Psoas muscle (tissue), 8 donors: Measurements from ENCODE around the gene MAN2A1. TPM values are rescaled to one million over a fixed set of nuclear protein-coding genes. Genes with fewer than 3 reads are reported as not detected.

ENCODE experiments used
- ATAC-seq, 4 donors: fragments of 200-7000 bp; cut with Tn5 transposase; one replicate each; pipeline ENCODE4 v1.9.1; 2020; ENCODE audit warnings: moderate library complexity in 3 of 4, mild to moderate bottlenecking in 2 of 4
- DNase-seq, 2 donors: peaks; one replicate each; pipeline ENCODE4 v3.0.0-alpha.2; 2020
- H3K27ac ChIP-seq: fragments of 200-600 bp; one replicate; pipeline ENCODE4 v1.8.0; 2022
- H3K27me3 ChIP-seq, 3 donors: fragments of 200-600 bp in 1 of 3; one replicate each; pipeline versions ENCODE4 v1.6.1 to v1.8.0; 2013 to 2022; ENCODE audit warnings: low read length in 2 of 3, mild to moderate bottlenecking in 2 of 3, moderate library complexity in 1 of 3; ENCODE audit not compliant: insufficient read depth in 3 of 3
- H3K36me3 ChIP-seq, 2 donors: fragments of 200-600 bp in 1 of 2; one replicate each; pipeline versions ENCODE4 v1.6.1 to v1.8.0; 2013 to 2022; ENCODE audit warnings: low read depth in 1 of 2, mild to moderate bottlenecking in 1 of 2, moderate library complexity in 1 of 2; ENCODE audit not compliant: insufficient read depth in 1 of 2
- H3K4me1 ChIP-seq: fragments of 200-600 bp; one replicate; pipeline ENCODE4 v1.8.0; 2022
- H3K4me3 ChIP-seq: fragments of 200-600 bp; one replicate; pipeline ENCODE4 v1.8.0; 2022; ENCODE audit warnings: mild to moderate bottlenecking
- H3K9me3 ChIP-seq: fragments of 200-600 bp; one replicate; pipeline ENCODE4 v1.8.0; 2022
- CTCF ChIP-seq: fragments of 200-600 bp; IDR thresholded peaks from one replicate; pipeline ENCODE4 v1.8.0; 2022; ENCODE audit warnings: antibody characterized with exemption
- WGBS, 3 donors: extraction: QIAGEN DNeasy Blood & Tissue Kit; methylation state at CpG; one replicate each; pipeline versions ENCODE4 v1.1.6 to v1.1.7; 2013; 5-methylcytosine and 5-hydroxymethylcytosine counted together
- intact Hi-C, 2 donors: fragments of 100-400 bp; cut with DNase I; formaldehyde crosslinking; loops; one replicate each; pipeline versions ENCODE4 v1.11.0 to v1.14.2; 2022
- polyA plus RNA-seq, 3 donors: library from polyadenylated mRNA; stranded (reverse); fragments of 200-250 nt; gene quantifications; one replicate each; pipeline ENCODE4 v1.2.3, GENCODE V29; 2013
- total RNA-seq, 4 donors: library from RNA; stranded (reverse); fragmentation: NEBNext Ultra II Directional in 2 of 4; extraction: Animal tissue kit (Norgen Biotek cat#: 25700) in 2 of 4; gene quantifications; one replicate each; pipeline versions ENCODE4 v1.2.1 to v1.2.4, GENCODE V29; 2021 to 2023
- donor health status: healthy with polysubstance abuse.
- donor health status: DM: no; HTN: no; CAD: no; lungs with moderate emphysema.
- donor health status: Bipolar disorder and iron deficiency.
- donor health status: healthy.
- donor health status: DM: yes; HTN: yes; CAD: no.
- donor health status: DM: no; HTN: no; CAD: no.
- donor health status: DM: no; HTN: no; CAD: no.
- donor health status: DM: yes; HTN: yes; CAD: no.

The MAN2A1 gene
- total and polyA plus RNA-seq, 7 donors, result 4.2 to 18.3 (median 12.8) TPM

GRCh38 chr5:109916481-109917153, 226.9 kb downstream of the MAN2A1 start:
- TF ChIP-seq CTCF, result no peak
- Histone ChIP-seq H3K36me3 (no peaks in the 10 kb centered on the region), H3K27me3 (no peaks in the 10 kb centered on the region), H3K27ac (no peak overlapping the region), H3K4me3 (no peak overlapping the region), H3K4me1 (no peaks in the 10 kb centered on the region), H3K9me3 (no peaks in the 10 kb centered on the region)
- intact Hi-C loops, result no loop called here
- DNase-seq (no peak), ATAC-seq (no peak)
- 86 to 91% (median 90%) methylated on average over 4 of the region's 4 CpGs for WGBS, 3 donors
